ENCODE measurements around the gene SSX1. TPM values are rescaled to one million over a fixed set of nuclear protein-coding genes. Genes with fewer than 3 reads are reported as not detected.
A peak's percentile ranks its signal among the peaks of the same experiment; 100 is the strongest.

SSX1 gene
- total and polyA plus RNA-seq, 2 of the 4 experiments (the other 2 are of a cell fraction): not detected

DNA sequence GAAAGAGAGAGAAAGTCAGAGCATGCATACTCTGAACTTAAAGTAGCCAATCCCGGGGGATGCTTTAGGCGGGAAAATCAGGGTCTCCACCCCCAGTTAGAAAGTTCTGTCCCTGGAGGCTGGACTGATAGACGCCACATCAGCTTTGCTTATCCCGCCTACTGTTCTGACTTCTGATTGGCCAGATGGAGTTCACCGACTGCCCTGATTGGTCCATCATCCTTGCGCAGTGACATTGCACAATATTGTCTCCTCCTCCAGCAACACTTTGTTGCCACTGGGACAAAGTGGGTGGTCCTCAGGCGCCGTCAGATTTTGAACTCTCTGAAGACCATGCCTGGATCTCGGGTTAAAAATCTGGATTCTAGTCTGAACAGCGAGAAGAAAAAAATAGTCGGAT lies 51.0 kb downstream of the SSX1 start:
- Histone ChIP-seq H3K4me1 (ENCODE audit: control insufficient read depth, insufficient read depth, low read length) (no peaks in the 10 kb centered on the region), H3K23ac (ENCODE audit: low read depth, low read length) (no peak overlapping the region), H2BK20ac (ENCODE audit: low read depth, low read length) (no peak overlapping the region), H2AK9ac (replicated peaks; ENCODE audit: low read depth, low read length, poor library complexity) (no peak overlapping the region), H2BK15ac (ENCODE audit: low read depth, low read length) (no peak overlapping the region), H4K8ac (ENCODE audit: low read depth in 2 of 2, low read length in 2 of 2) (no peak overlapping the region), H4K91ac (ENCODE audit: insufficient read depth, low read depth, low read length) (no peak overlapping the region), H4K20me1 (ENCODE audit: insufficient read depth, low read length) (no peaks in the 10 kb centered on the region), H3K27me3 (ENCODE audit: control insufficient read depth, insufficient read depth, low read length) (no peaks in the 10 kb centered on the region), H3K4ac (ENCODE audit: low read depth, low read length) (no peak overlapping the region), H2AFZ (replicated peaks; ENCODE audit: low read length, poor library complexity) (no peak overlapping the region), H3K9me3 (ENCODE audit: control insufficient read depth, insufficient read depth, low read length) (no peaks in the 10 kb centered on the region), H2BK120ac (ENCODE audit: low read depth, low read length) (no peak overlapping the region), H2BK5ac (ENCODE audit: low read depth, low read length, poor library complexity, severe bottlenecking) (no peak overlapping the region), H4K5ac (ENCODE audit: low read depth, low read length) (no peak overlapping the region), H3K56ac (ENCODE audit: extremely low read depth, insufficient read depth, low read length) (no peak overlapping the region), H3K79me1 (ENCODE audit: low read depth in 1 of 2, low read length in 2 of 2) (no peaks in the 10 kb centered on the region), H3K9me1 (ENCODE audit: insufficient read depth, low read length) (no peaks in the 10 kb centered on the region), H3K18ac (ENCODE audit: low read depth, low read length) (no peak overlapping the region), H3K4me2 (ENCODE audit: low read depth, low read length) (no peak overlapping the region), H3K14ac (replicated peaks; ENCODE audit: low read depth, low read length) (no peak overlapping the region), H3K4me3 (ENCODE audit: insufficient read depth, low read depth, low read length) (no peak overlapping the region), H3K27ac (ENCODE audit: insufficient read depth, low read length) (no peak overlapping the region), H3K36me3 (ENCODE audit: control insufficient read depth, insufficient read depth, low read length) (no peaks in the 10 kb centered on the region), H2AK5ac (ENCODE audit: low read depth, low read length) (no peak overlapping the region), H3K9ac (ENCODE audit: low read depth, low read length) (no peak overlapping the region)
- TF ChIP-seq POLR2A (IDR thresholded peaks at IDR 0.05; ENCODE audit: low read depth, low read length) (no peak), CEBPB (IDR thresholded peaks at IDR 0.05; ENCODE audit: low read depth, low read length) (peak; percentile 33; the same call in 1 of the 2 replicates)
- WGBS, 2 experiments (ENCODE audit: extremely low coverage in 2 of 2, insufficient read length in 1 of 2): 82% methylated on average over 2 of the region's 11 CpGs; no CpG with 5 or more reads in 1 of the 2 experiments
- ATAC-seq (ENCODE audit: low read depth) (no peak), DNase-seq (no peak)
- ChIA-PET POLR2A (ENCODE audit: unreplicated experiment) (no interaction called here), CTCF (no interaction called here)
- intact Hi-C loops (cut with micrococcal nuclease) (no loop called here), dilution Hi-C loops (cut with HindIII; ENCODE audit: low sequenced_read_pairs, unreplicated experiment) (no loop called here), in situ Hi-C loops (cut with MboI; ENCODE audit: low sequenced_read_pairs) (no loop called here)
- BruUV-seq (replicated peaks): no TSS peak
